ENCODE measurements around the gene DPH7.

DNA sequence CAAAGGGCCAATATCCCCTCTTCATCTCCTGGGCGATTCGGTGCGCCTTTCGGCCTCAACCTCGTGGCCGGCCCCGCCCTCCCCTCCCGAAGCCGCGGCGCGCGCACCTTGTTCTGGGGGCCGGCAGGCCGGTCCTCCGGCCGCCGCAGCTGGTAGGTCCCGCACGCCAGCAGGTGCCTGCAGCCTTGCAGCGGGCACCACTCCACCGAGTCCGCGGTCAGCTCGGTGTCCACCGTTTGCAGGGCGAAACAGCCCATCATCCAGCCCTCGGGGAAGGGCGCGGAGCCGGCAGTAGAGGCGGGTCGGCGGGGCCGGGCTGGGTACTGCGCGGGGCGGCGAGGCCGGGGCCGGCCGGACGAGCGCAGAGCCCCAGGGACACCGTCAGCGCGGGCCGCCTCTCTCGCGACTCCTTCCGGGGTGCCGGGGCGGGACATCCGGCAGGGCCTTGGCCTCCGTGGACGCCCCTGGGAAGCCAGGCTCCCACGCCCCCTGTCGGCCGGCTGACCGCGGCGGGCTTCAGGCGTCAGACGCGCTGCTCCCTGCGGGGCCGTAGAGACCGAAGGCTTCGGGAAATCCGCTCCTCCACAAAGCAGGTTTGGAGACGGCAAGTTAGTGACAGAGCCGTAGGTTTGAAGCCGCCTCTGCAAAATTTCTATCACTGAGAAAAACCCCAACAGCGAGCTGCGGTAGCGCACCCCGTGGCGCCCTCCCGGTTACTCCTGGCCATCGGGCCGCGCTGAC is at the start of gene DPH7:
- peak; percentile 74 to 82 for TF ChIP-seq POLR2A (IDR thresholded peaks at IDR 0.05)
- TF ChIP-seq, protein P1, sequence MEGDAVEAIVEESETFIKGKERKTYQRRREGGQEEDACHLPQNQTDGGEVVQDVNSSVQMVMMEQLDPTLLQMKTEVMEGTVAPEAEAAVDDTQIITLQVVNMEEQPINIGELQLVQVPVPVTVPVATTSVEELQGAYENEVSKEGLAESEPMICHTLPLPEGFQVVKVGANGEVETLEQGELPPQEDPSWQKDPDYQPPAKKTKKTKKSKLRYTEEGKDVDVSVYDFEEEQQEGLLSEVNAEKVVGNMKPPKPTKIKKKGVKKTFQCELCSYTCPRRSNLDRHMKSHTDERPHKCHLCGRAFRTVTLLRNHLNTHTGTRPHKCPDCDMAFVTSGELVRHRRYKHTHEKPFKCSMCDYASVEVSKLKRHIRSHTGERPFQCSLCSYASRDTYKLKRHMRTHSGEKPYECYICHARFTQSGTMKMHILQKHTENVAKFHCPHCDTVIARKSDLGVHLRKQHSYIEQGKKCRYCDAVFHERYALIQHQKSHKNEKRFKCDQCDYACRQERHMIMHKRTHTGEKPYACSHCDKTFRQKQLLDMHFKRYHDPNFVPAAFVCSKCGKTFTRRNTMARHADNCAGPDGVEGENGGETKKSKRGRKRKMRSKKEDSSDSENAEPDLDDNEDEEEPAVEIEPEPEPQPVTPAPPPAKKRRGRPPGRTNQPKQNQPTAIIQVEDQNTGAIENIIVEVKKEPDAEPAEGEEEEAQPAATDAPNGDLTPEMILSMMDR (IDR thresholded peaks at IDR 0.05): peak in 3 of 4 experiments; percentile 86 to 99 (median 92)
- no peak for TF ChIP-seq EP300 (IDR thresholded peaks at IDR 0.05)

Data from gastroesophageal sphincter (tissue), 3 donors.